Right atrium auricular region (tissue), 2 donors: ENCODE data around the gene EIF4EBP3. TPM values are rescaled to one million over a fixed set of nuclear protein-coding genes. Genes with fewer than 3 reads are reported as not detected.

Source experiments
- microRNA-seq, 2 donors: library from miRNA; unstranded; fragments of <30 nt; microRNA quantifications; one replicate each; pipeline ENCODE4, GENCODE V29; 2016 to 2017; ENCODE audit warnings: borderline number of aligned reads in 2 of 2, borderline replicate concordance in 1 of 2
- total RNA-seq, 2 donors: library from RNA; depleted of rRNA; stranded (reverse); fragments of >200 nt; gene quantifications; one replicate each; pipeline ENCODE4 v1.1.0, GENCODE V29; 2016

The EIF4EBP3 gene
- total RNA-seq, 2 donors from 2014 or later: 12.8 to 16.8 TPM

Small RNA genes within 50 kb of the gene (microRNA-seq; reads per million reads assigned to microRNA genes)
- gene MIR6831: 0 reads per million in 2 donors

Other genes with a start within 250 kb of the EIF4EBP3 start
- 100 to 1,000 TPM in 1 of 2 donors, 10 to 100 TPM in 1; 80.4 to 123 TPM for gene PFDN1, start 244.6 kb upstream of the EIF4EBP3 start, total RNA-seq
- 10 to 100 TPM; 32.2 to 60.7 TPM for gene HBEGF, start 201.1 kb upstream of the EIF4EBP3 start, total RNA-seq
- not detected for gene SLC4A9, start 187.5 kb upstream of the EIF4EBP3 start, total RNA-seq
- 10 to 100 TPM; 50.4 to 58.6 TPM for gene ANKHD1, start 145.8 kb upstream of the EIF4EBP3 start, total RNA-seq
- 10 to 100 TPM; 24.6 to 27.9 TPM for gene SRA1, start 9.8 kb downstream of the EIF4EBP3 start, total RNA-seq
- gene APBB3, start 16.9 kb downstream of the EIF4EBP3 start, total RNA-seq: 1 to 10 TPM; 7.4 to 8.3 TPM
- gene SLC35A4, start 17.2 kb downstream of the EIF4EBP3 start, total RNA-seq: 10 to 100 TPM; 47.4 to 63.9 TPM
- 10 to 100 TPM; 25.0 to 74.1 TPM for gene CD14, start 85.5 kb downstream of the EIF4EBP3 start, total RNA-seq
- 10 to 100 TPM; 10.6 to 26.0 TPM for gene TMCO6, start 91.8 kb downstream of the EIF4EBP3 start, total RNA-seq
- 10 to 100 TPM; 79.1 to 81.5 TPM for gene NDUFA2, start 100.0 kb downstream of the EIF4EBP3 start, total RNA-seq
- gene IK, start 100.2 kb downstream of the EIF4EBP3 start, total RNA-seq: 100 to 1,000 TPM in 1 of 2 donors, 10 to 100 TPM in 1; 75.1 to 106 TPM
- gene WDR55, start 117.2 kb downstream of the EIF4EBP3 start, total RNA-seq: 10 to 100 TPM in 1 of 2 donors, 1 to 10 TPM in 1; 8.3 to 12.4 TPM
- under 1 TPM in 1 of 2 donors, not detected in 1; 0.51 TPM for gene DND1, start 125.9 kb downstream of the EIF4EBP3 start, total RNA-seq
- 10 to 100 TPM; 33.9 to 45.6 TPM for gene HARS1, start 143.7 kb downstream of the EIF4EBP3 start, total RNA-seq
- 10 to 100 TPM; 14.5 to 16.2 TPM for gene HARS2, start 143.8 kb downstream of the EIF4EBP3 start, total RNA-seq
- gene ZMAT2, start 152.8 kb downstream of the EIF4EBP3 start, total RNA-seq: 10 to 100 TPM; 21.2 to 33.7 TPM
- not detected for gene PCDHA1, start 238.5 kb downstream of the EIF4EBP3 start, total RNA-seq
- under 1 TPM; 0.07 to 0.20 TPM for gene PCDHA2, start 247.2 kb downstream of the EIF4EBP3 start, total RNA-seq